Keratinocyte (primary cell): ENCODE measurements around the gene HELZ. TPM values are rescaled to one million over a fixed set of nuclear protein-coding genes. Genes with fewer than 3 reads are reported as not detected.

ENCODE experiments used
- DNase-seq: peaks from one replicate; pipeline ENCODE4 v3.0.0-alpha.2; 2011; ENCODE audit warnings: low read depth, missing footprints, low spot score
- FAIRE-seq: peaks from 2 replicates; lab custom pipeline; 2011; peaks lifted over from hg19 to GRCh38; lab: Jason Lieb, UNC
- H2AFZ ChIP-seq: 2 replicates; pipeline ENCODE4 v1.6.0; 2012; ENCODE audit warnings: low read length, control low read depth, inconsistent platforms; ENCODE audit not compliant: control insufficient read depth
- H3K27ac ChIP-seq: 2 replicates; pipeline ENCODE4 v1.5.1; 2011; ENCODE audit warnings: low read length; ENCODE audit not compliant: control insufficient read depth, insufficient read depth
- H3K27me3 ChIP-seq: 3 replicates; pipeline ENCODE4 v1.6.0; 2011; ENCODE audit warnings: low read length; ENCODE audit not compliant: control insufficient read depth, insufficient read depth; ENCODE audit errors: extremely low read depth
- H3K36me3 ChIP-seq, 2 experiments: 2 replicates in 1 of 2; 3 replicates in 1 of 2; pipeline ENCODE4 v1.5.1; 2011; ENCODE audit warnings: low read length in 2 of 2, mild to moderate bottlenecking in 1 of 2; ENCODE audit not compliant: control insufficient read depth in 2 of 2, insufficient read depth in 2 of 2; ENCODE audit errors: extremely low read depth in 1 of 2
- H3K4me1 ChIP-seq: 3 replicates; pipeline ENCODE4 v1.5.1; 2011; ENCODE audit warnings: low read length; ENCODE audit not compliant: control insufficient read depth, insufficient read depth; ENCODE audit errors: extremely low read depth
- H3K4me2 ChIP-seq: 3 replicates; pipeline ENCODE4 v1.6.0; 2011; ENCODE audit warnings: low read depth, low read length; ENCODE audit not compliant: control insufficient read depth, insufficient read depth; ENCODE audit errors: extremely low read depth
- H3K4me3 ChIP-seq, 3 experiments: fragments of 200-600 bp in 1 of 3; sonication (generic) in 1 of 3; 2 replicates in 2 of 3; 3 replicates in 1 of 3; pipeline ENCODE4 v1.5.1; 2011 to 2016; ENCODE audit warnings: low read length in 3 of 3, mild to moderate bottlenecking in 3 of 3, control low read depth in 2 of 3, inconsistent platforms in 1 of 3, low read depth in 1 of 3, mixed read lengths in 1 of 3, mixed run types in 1 of 3, moderate library complexity in 1 of 3; ENCODE audit not compliant: control insufficient read depth in 2 of 3, insufficient read depth in 2 of 3; ENCODE audit errors: extremely low read depth in 1 of 3
- H3K79me2 ChIP-seq: 2 replicates; pipeline ENCODE4 v1.6.0; 2012; ENCODE audit warnings: low read length; ENCODE audit not compliant: control insufficient read depth, insufficient read depth
- H3K9ac ChIP-seq: 3 replicates; pipeline ENCODE4 v1.6.0; 2011; ENCODE audit warnings: low read length; ENCODE audit not compliant: control insufficient read depth, insufficient read depth; ENCODE audit errors: extremely low read depth
- H3K9me1 ChIP-seq: 3 replicates; pipeline ENCODE4 v1.6.0; 2011; ENCODE audit warnings: low read length; ENCODE audit not compliant: control insufficient read depth, insufficient read depth; ENCODE audit errors: extremely low read depth
- H3K9me3 ChIP-seq: 2 replicates; pipeline ENCODE4 v1.5.1; 2012; ENCODE audit warnings: low read depth, low read length; ENCODE audit not compliant: control insufficient read depth
- H4K20me1 ChIP-seq: 3 replicates; pipeline ENCODE4 v1.6.0; 2011; ENCODE audit warnings: low read length; ENCODE audit not compliant: control insufficient read depth, insufficient read depth; ENCODE audit errors: extremely low read depth
- EZH2 ChIP-seq: IDR thresholded peaks from one replicate; pipeline ENCODE4 v1.6.1; 2012; ENCODE audit warnings: inconsistent platforms, mild to moderate bottlenecking, low read length, moderate library complexity
- dilution Hi-C: fragments of 300-500 bp; cut with MboI; formaldehyde crosslinking; loops from one replicate; pipeline ENCODE4 v1.7.0; 2020; ENCODE audit warnings: low sequenced_read_pairs; ENCODE audit not compliant: extremely low pct_ligation_motif_present
- polyA plus RNA-seq, 5 experiments: library from polyadenylated mRNA; depleted of rRNA in 3 of 5; stranded (reverse) in 3 of 5; stranded (forward) in 1 of 5; unstranded in 1 of 5; fragments of >200 nt; gene quantifications; 1 replicate in 1 of 5; 2 replicates in 3 of 5; 3 replicates in 1 of 5; pipeline versions ENCODE4 v1.2.1 to v1.2.3, GENCODE V29; 2011 to 2012; ENCODE audit warnings: missing spikeins in 2 of 5, low read depth in 1 of 5, low replicate concordance in 1 of 5
- TF ChIP-seq, protein P1 (sequence below), 3 experiments: IDR thresholded peaks in 1 of 3; conservative IDR thresholded peaks in 1 of 3; optimal IDR thresholded peaks in 1 of 3; 2 replicates in 2 of 3; 3 replicates in 1 of 3; pipeline versions ENCODE3 to v1.5.1; 2011; ENCODE audit warnings: low read length in 3 of 3, mild to moderate bottlenecking in 3 of 3, moderate library complexity in 2 of 3, control low read depth in 1 of 3, inconsistent platforms in 1 of 3; ENCODE audit not compliant: insufficient read depth in 2 of 3; ENCODE audit errors: extremely low read depth in 1 of 3

HELZ gene
- polyA plus RNA-seq, 1 donor (not counting 4 experiments of a cell fraction or from before 2014, with no cell fraction given), result 18.2 TPM

DNA sequence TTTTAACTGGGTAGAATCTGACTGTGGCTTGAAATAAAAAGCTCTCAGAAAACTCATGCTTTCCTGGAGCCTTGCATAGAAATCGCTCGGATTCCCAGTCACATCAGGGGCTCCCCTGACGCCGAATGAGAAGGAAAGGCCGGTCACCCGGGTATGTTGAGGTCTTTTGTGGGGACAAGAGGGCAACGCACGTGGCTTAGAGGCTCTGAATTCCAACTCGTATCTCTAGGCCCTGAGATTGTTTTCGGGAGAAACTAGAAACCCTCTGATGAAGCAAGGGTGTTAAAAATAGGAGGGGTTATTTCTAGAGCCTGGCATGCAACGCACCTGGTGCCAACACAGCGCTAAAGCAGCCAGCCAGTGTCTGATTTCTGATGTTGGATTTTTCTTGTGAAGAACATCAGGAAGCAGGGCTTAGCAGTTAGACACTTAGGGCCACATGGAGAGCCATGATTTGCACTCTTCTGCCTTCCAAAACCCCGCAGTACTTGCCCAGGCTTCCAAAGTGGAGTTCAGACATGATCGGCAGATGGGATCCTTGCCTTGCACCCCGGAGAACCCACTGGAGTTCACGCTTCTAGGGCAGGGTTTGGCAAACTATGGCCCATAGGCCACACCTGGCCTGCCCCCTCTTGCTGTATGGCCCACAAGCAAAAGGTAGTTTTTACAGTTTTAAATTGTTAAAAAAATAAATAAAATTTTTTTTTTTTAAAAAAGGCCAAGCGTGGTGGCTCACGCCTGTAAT lies 188.1 kb downstream of the HELZ start:
- Histone ChIP-seq H3K36me3 (no peaks in the 10 kb centered on the region), H3K4me2 (no peak overlapping the region), H2AFZ (no peak overlapping the region), H3K9me3 (no peaks in the 10 kb centered on the region), H3K9ac (no peak overlapping the region), H4K20me1 (no peaks in the 10 kb centered on the region), H3K9me1 (no peaks in the 10 kb centered on the region), H3K79me2 (no peaks in the 10 kb centered on the region), H3K4me3 (no peak overlapping the region), H3K27ac (no peak overlapping the region), H3K4me1 (no peaks in the 10 kb centered on the region), H3K27me3 (no peaks in the 10 kb centered on the region)
- FAIRE-seq (no peak), DNase-seq (no peak)
- dilution Hi-C loops, result no loop called here
- TF ChIP-seq, protein P1, sequence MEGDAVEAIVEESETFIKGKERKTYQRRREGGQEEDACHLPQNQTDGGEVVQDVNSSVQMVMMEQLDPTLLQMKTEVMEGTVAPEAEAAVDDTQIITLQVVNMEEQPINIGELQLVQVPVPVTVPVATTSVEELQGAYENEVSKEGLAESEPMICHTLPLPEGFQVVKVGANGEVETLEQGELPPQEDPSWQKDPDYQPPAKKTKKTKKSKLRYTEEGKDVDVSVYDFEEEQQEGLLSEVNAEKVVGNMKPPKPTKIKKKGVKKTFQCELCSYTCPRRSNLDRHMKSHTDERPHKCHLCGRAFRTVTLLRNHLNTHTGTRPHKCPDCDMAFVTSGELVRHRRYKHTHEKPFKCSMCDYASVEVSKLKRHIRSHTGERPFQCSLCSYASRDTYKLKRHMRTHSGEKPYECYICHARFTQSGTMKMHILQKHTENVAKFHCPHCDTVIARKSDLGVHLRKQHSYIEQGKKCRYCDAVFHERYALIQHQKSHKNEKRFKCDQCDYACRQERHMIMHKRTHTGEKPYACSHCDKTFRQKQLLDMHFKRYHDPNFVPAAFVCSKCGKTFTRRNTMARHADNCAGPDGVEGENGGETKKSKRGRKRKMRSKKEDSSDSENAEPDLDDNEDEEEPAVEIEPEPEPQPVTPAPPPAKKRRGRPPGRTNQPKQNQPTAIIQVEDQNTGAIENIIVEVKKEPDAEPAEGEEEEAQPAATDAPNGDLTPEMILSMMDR (optimal IDR thresholded peaks at IDR 0.05 in 1 of 3, IDR thresholded peaks at IDR 0.05 in 1 of 3, conservative IDR thresholded peaks at IDR 0.05 in 1 of 3; ENCODE audit: extremely low read depth in 1 of 3, insufficient read depth in 2 of 3, low read length in 3 of 3), result no peak
- no peak for TF ChIP-seq EZH2

DNA sequence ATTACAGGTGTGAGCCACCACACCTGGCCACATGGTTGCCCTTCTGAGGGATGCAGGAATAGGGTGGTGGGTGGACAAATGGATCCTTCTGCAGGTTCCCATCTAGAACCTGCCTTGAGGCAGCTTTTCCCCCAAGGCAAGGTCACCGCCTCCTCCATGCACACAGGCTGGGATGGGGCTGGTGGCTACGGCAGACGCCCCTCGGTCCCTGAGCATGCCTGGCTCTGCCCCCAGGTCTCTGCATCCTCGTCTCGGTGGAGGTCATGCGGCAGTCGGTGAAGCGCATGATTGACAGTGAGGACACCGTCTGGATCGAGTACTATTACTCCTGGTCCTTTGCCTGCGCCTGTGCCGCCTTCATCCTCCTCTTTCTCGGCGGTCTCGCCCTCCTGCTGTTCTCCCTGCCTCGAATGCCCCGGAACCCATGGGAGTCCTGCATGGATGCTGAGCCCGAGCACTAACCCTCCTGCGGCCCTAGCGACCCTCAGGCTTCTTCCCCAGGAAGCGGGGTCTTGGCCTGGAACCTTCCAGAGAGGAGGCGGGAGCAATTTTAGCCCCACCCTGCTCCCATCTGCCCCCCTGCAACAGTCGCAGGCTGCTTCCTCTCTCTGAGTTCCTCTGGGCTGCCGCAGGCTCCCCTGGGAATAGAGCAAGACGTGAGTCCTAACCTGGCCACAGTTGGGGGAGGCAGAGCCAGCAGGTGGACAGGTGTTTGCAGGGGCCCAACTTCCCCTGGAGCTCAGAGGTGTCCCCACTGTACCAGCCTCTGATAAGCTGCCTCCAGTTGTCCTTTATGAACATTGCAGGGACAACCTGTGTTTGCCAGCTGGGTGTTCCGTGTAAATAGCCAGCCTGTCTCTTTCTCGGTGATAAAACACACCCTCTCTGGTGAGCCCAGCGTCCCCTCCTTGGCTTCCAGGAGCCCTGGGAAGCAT lies 188.9 kb downstream of the HELZ start:
- Histone ChIP-seq H2AFZ (no peak overlapping the region), H3K4me1 (no peaks in the 10 kb centered on the region), H3K27ac (no peak overlapping the region), H3K79me2 (no peaks in the 10 kb centered on the region), H3K27me3 (peaks cover 4% of the 10 kb centered on the region), H4K20me1 (no peaks in the 10 kb centered on the region), H3K9me3 (no peaks in the 10 kb centered on the region), H3K4me2 (no peak overlapping the region), H3K36me3 (no peaks in the 10 kb centered on the region), H3K4me3 (no peak overlapping the region), H3K9me1 (no peaks in the 10 kb centered on the region), H3K9ac (no peak overlapping the region)
- DNase-seq (no peak), FAIRE-seq (no peak)
- no peak for TF ChIP-seq EZH2
- dilution Hi-C loops, result no loop called here
